B cell (primary cell): ENCODE measurements around the gene ANXA8. TPM values are rescaled to one million over a fixed set of nuclear protein-coding genes. Genes with fewer than 3 reads are reported as not detected.
A peak's percentile ranks its signal among the peaks of the same experiment; 100 is the strongest.

ENCODE experiments used
- ATAC-seq: fragments of 200-7000 bp; cut with Tn5 transposase; one replicate; pipeline ENCODE4 v1.10.0; 2021; ENCODE audit warnings: low read depth, mild to moderate bottlenecking, moderate number of reproducible peaks, moderate library complexity
- CTCF ChIA-PET: fragments of 350-600 bp; sonication (Branson Sonifier 250); formaldehyde crosslinking; loops from one replicate; lab custom pipeline; 2021; ENCODE audit warnings: antibody characterized with exemption, inconsistent platforms; lab: Charles Lee
- POLR2A ChIA-PET: fragments of 350-600 bp; sonication (Branson Sonifier 250); formaldehyde crosslinking; loops from one replicate; lab custom pipeline; 2021; ENCODE audit warnings: antibody characterized with exemption; lab: Charles Lee
- DNase-seq: peaks from one replicate; pipeline ENCODE4 v3.0.0; 2013
- H2AFZ ChIP-seq: 2 replicates; pipeline ENCODE4 v1.6.1; 2012; ENCODE audit warnings: mild to moderate bottlenecking, low read depth, low read length; ENCODE audit not compliant: insufficient read depth, poor library complexity, severe bottlenecking
- H3K27ac ChIP-seq, 2 donors: 1 replicate in 1 of 2; 2 replicates in 1 of 2; pipeline ENCODE4 v1.5.1; 2012 to 2013; ENCODE audit warnings: low read length in 2 of 2, mild to moderate bottlenecking in 2 of 2, moderate library complexity in 1 of 2
- H3K27me3 ChIP-seq, 4 experiments: fragments of 200-600 bp in 1 of 4; sonication (generic) in 1 of 4; replicated peaks in 1 of 4; 1 replicate in 2 of 4; 2 replicates in 2 of 4; pipeline versions ENCODE4 v1.6.1 to v1.7.0; 2013 to 2016; ENCODE audit warnings: low read length in 3 of 4, mild to moderate bottlenecking in 2 of 4, mixed read lengths in 1 of 4, moderate library complexity in 1 of 4; ENCODE audit not compliant: insufficient read depth in 4 of 4, control insufficient read depth in 3 of 4; ENCODE audit errors: control extremely low read depth in 1 of 4
- H3K36me3 ChIP-seq, 2 experiments: replicated peaks in 1 of 2; 1 replicate in 1 of 2; 2 replicates in 1 of 2; pipeline versions ENCODE4 v1.6.1 to v1.7.1; 2013; ENCODE audit warnings: low read length in 1 of 2; ENCODE audit not compliant: insufficient read depth in 2 of 2, control insufficient read depth in 1 of 2; ENCODE audit errors: control extremely low read depth in 1 of 2, extremely low read depth in 1 of 2
- H3K4me1 ChIP-seq, 2 donors: fragments of 200-600 bp in 1 of 2; sonication (generic) in 1 of 2; 1 replicate in 1 of 2; 2 replicates in 1 of 2; pipeline versions ENCODE4 v1.5.1 to v1.6.1; 2013 to 2017; ENCODE audit warnings: low read length in 2 of 2; ENCODE audit not compliant: control insufficient read depth in 2 of 2, insufficient read depth in 2 of 2
- H3K4me2 ChIP-seq: replicated peaks from 2 replicates; pipeline ENCODE3; 2012; ENCODE audit warnings: mild to moderate bottlenecking, low read depth, low read length; ENCODE audit not compliant: poor library complexity, severe bottlenecking
- H3K4me3 ChIP-seq, 5 experiments: fragments of 200-600 bp in 1 of 5; sonication (generic) in 1 of 5; 1 replicate in 3 of 5; 2 replicates in 2 of 5; pipeline versions ENCODE4 v1.5.1 to v1.7.0; 2011 to 2016; ENCODE audit warnings: low read length in 4 of 5, mild to moderate bottlenecking in 4 of 5, low read depth in 2 of 5, control low read depth in 1 of 5, moderate library complexity in 1 of 5; ENCODE audit not compliant: insufficient read depth in 1 of 5; ENCODE audit errors: control extremely low read depth in 1 of 5, extremely low read depth in 1 of 5
- H3K79me2 ChIP-seq: fragments of 200-600 bp; sonication (generic); one replicate; pipeline ENCODE4 v1.6.0; 2016; ENCODE audit warnings: low read length; ENCODE audit not compliant: control insufficient read depth, insufficient read depth
- H3K9ac ChIP-seq: fragments of 200-600 bp; sonication (generic); 2 replicates; pipeline ENCODE4 v1.6.1; 2017; ENCODE audit warnings: mild to moderate bottlenecking, low read length, moderate library complexity
- H3K9me3 ChIP-seq, 3 donors: one replicate each; pipeline versions ENCODE4 v1.6.1 to v1.7.1; 2013; ENCODE audit warnings: low read length in 2 of 3; ENCODE audit not compliant: control insufficient read depth in 2 of 3, insufficient read depth in 1 of 3; ENCODE audit errors: control extremely low read depth in 1 of 3
- H4K20me1 ChIP-seq: 2 replicates; pipeline ENCODE4 v1.6.0; 2012; ENCODE audit warnings: mild to moderate bottlenecking, low read length; ENCODE audit not compliant: insufficient read depth, control insufficient read depth, poor library complexity, severe bottlenecking
- H3K27ac Mint-ChIP-seq: one replicate; pipeline ENCODE4 v1.8.0; 2021; ENCODE audit warnings: mixed read lengths
- H3K27me3 Mint-ChIP-seq: one replicate; pipeline ENCODE4 v1.8.0; 2021; ENCODE audit warnings: mixed read lengths
- H3K4me1 Mint-ChIP-seq: one replicate; pipeline ENCODE4 v1.8.0; 2021; ENCODE audit warnings: mixed read lengths
- H3K4me3 Mint-ChIP-seq: one replicate; pipeline ENCODE4 v1.8.0; 2021; ENCODE audit warnings: mixed read lengths
- H3K9me3 Mint-ChIP-seq: one replicate; pipeline ENCODE4 v1.8.0; 2022; ENCODE audit warnings: mixed read lengths; ENCODE audit not compliant: insufficient read depth
- EZH2 ChIP-seq: IDR thresholded peaks from 2 replicates; pipeline ENCODE4 v1.6.1; 2012; ENCODE audit warnings: borderline replicate concordance, low read depth, mild to moderate bottlenecking, moderate library complexity, low read length; ENCODE audit not compliant: insufficient read depth, poor library complexity, severe bottlenecking
- WGBS: methylation state at CpG from one replicate; pipeline ENCODE4 v1.1.5; 2013; ENCODE audit warnings: missing lambda C conversion rate; ENCODE audit not compliant: insufficient coverage; 5-methylcytosine and 5-hydroxymethylcytosine counted together
- intact Hi-C: fragments of 100-400 bp; cut with micrococcal nuclease; formaldehyde crosslinking; loops from one replicate; pipeline ENCODE4 v1.10.0; 2022
- polyA plus RNA-seq: library from polyadenylated mRNA; depleted of rRNA; stranded (reverse); fragments of >200 nt; gene quantifications from 2 replicates; pipeline ENCODE4 v1.2.3, GENCODE V29; 2012
- total RNA-seq, 2 donors: library from RNA; stranded (reverse); fragments of 120-200 nt in 1 of 2; gene quantifications; 1 replicate in 1 of 2; 2 replicates in 1 of 2; pipeline versions ENCODE4 v1.2.3 to v1.2.4, GENCODE V29; 2013 to 2022
- TF ChIP-seq, protein P1 (sequence below): fragments of 200-600 bp; IDR thresholded peaks from one replicate; pipeline ENCODE4 v1.8.0; 2022; ENCODE audit warnings: antibody characterized with exemption, mild to moderate bottlenecking

Gene ANXA8
- total and polyA plus RNA-seq, 2 donors (not counting 1 experiment from before 2014, with no cell fraction given): not detected

DNA sequence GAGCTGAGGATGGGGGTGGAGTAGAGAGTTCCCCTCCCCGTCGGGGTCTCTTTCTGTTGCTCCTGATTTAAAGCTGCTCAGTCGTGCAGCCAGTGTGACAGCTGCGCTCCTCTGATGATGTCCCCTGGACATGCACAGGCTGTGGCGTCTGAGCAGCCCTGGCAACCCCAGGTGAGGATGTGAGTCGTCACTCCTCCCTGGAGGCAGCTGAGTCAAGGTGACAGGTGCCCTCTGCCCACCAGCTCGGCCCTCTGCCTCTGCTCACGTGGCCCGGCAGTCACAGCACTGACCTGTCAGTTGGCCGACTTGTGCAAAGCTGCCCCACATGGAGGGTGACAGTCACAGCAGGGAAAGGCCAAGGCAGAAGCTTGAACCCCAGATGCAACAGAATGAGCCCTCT, 33.9 kb downstream of the ANXA8 start:
- Histone ChIP-seq H3K4me2 (no peak overlapping the region), H3K79me2 (no peaks in the 10 kb centered on the region), H3K9me3 (peaks cover 0 to 16% (median 15%) of the 10 kb centered on the region in 3 donors), H3K4me3 (no peak overlapping the region), H3K36me3 (no peaks in the 10 kb centered on the region), H3K27me3 (peaks cover 0 to 3% (median 0%) of the 10 kb centered on the region in 4 experiments), H3K4me1 (peaks cover 0 to 14% of the 10 kb centered on the region in 2 donors), H4K20me1 (no peaks in the 10 kb centered on the region), H2AFZ (no peak overlapping the region), H3K27ac (no peak overlapping the region), H3K9ac (no peak overlapping the region)
- TF ChIP-seq, protein P1, sequence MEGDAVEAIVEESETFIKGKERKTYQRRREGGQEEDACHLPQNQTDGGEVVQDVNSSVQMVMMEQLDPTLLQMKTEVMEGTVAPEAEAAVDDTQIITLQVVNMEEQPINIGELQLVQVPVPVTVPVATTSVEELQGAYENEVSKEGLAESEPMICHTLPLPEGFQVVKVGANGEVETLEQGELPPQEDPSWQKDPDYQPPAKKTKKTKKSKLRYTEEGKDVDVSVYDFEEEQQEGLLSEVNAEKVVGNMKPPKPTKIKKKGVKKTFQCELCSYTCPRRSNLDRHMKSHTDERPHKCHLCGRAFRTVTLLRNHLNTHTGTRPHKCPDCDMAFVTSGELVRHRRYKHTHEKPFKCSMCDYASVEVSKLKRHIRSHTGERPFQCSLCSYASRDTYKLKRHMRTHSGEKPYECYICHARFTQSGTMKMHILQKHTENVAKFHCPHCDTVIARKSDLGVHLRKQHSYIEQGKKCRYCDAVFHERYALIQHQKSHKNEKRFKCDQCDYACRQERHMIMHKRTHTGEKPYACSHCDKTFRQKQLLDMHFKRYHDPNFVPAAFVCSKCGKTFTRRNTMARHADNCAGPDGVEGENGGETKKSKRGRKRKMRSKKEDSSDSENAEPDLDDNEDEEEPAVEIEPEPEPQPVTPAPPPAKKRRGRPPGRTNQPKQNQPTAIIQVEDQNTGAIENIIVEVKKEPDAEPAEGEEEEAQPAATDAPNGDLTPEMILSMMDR: no peak
- TF ChIP-seq EZH2: no peak
- ATAC-seq (no peak), DNase-seq (no peak)
- H3K27ac Mint-ChIP-seq: no peak overlapping the region
- peaks cover 12% of the 10 kb centered on the region for H3K27me3 Mint-ChIP-seq
- 54% methylated on average over 9 of the region's 10 CpGs for WGBS
- peaks cover 11% of the 10 kb centered on the region for H3K9me3 Mint-ChIP-seq
- intact Hi-C loops: no loop called here
- H3K4me3 Mint-ChIP-seq: no peak overlapping the region
- ChIA-PET POLR2A (no interaction called here), CTCF (no interaction called here)
- peaks cover 16% of the 10 kb centered on the region for H3K4me1 Mint-ChIP-seq

DNA sequence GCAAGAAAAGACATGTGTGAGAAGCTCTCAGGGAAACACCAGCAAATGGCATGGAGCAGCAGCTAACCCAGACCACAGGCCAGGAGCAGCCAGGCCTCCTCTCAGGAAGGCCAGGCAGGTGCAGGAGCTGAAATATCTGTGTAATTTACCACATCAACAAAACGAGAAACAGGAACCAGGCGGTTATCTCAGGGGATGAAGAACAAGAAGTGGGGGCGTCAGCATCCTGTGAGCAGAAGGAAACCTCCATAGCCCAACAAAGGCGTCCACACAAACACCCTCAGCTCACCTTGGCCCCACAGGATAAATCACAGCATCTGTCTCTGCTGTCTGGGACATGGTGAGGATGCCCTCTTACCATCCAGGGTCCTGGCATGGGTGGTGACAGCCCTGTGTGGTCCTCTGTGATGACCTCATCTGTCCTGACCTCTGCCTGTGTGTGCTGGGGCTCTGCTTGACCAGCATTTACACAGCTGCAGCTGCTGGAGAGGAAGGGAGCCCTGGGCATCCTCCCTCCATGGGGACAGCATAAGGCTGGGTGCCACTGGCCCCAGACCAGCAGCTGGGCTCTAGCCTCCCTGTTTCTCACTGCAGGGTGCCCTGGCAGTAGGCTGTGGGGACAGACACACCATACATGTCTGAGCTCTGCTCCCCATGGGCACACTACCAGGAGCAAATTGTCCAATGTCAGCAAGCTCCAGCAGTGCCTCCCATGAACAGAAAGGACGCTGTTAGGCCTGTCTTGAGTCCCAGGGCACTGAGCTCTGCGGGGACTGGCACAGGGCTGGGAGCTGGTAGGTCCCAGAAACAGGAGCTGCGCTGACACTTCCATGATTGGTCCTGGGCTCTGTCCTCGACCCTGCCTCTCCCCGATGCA, 34.6 kb downstream of the ANXA8 start:
- WGBS: 53% methylated on average over 7 of the region's 9 CpGs
- Mint-ChIP-seq H3K4me1 (peaks cover 16% of the 10 kb centered on the region), H3K4me3 (no peak overlapping the region), H3K27ac (no peak overlapping the region), H3K27me3 (peaks cover 7% of the 10 kb centered on the region), H3K9me3 (peaks cover 11% of the 10 kb centered on the region)
- H3K4me2 ChIP-seq: no peak overlapping the region
- CTCF ChIA-PET: no interaction called here
- intact Hi-C loops: no loop called here
- H2AFZ ChIP-seq: peak overlapping the region; percentile 43
- no peak overlapping the region for H3K4me3 ChIP-seq
- TF ChIP-seq EZH2: no peak
- TF ChIP-seq, protein P1: no peak
- POLR2A ChIA-PET: no interaction called here
- H3K36me3 ChIP-seq: no peaks in the 10 kb centered on the region
- H4K20me1 ChIP-seq: no peaks in the 10 kb centered on the region
- no peaks in the 10 kb centered on the region for H3K79me2 ChIP-seq
- no peak for ATAC-seq
- peaks cover 0 to 14% of the 10 kb centered on the region in 2 donors for H3K4me1 ChIP-seq
- no peak overlapping the region for H3K9ac ChIP-seq
- peaks cover 0 to 3% (median 0%) of the 10 kb centered on the region in 4 experiments for H3K27me3 ChIP-seq
- no peak for DNase-seq
- H3K9me3 ChIP-seq: peaks cover 0 to 20% (median 19%) of the 10 kb centered on the region in 3 donors
- no peak overlapping the region for H3K27ac ChIP-seq
